Mesenchymal stem cell (in vitro differentiated cells and primary cell): Measurements from ENCODE around the gene ACMSD.

Experiments
- DNase-seq: peaks from one replicate; pipeline ENCODE4 v3.0.0-alpha.2; 2013
- H2AFZ ChIP-seq: one replicate; pipeline ENCODE4 v1.6.1; 2013; ENCODE audit warnings: low read depth, mild to moderate bottlenecking, control low read depth, inconsistent platforms, low read length, moderate library complexity
- H2AK5ac ChIP-seq: 2 replicates; pipeline ENCODE4 v1.6.1; 2013; ENCODE audit warnings: low read length, moderate library complexity, mild to moderate bottlenecking, inconsistent platforms; ENCODE audit not compliant: severe bottlenecking
- H2BK120ac ChIP-seq: one replicate; pipeline ENCODE4 v1.6.1; 2013; ENCODE audit warnings: low read depth, mild to moderate bottlenecking, inconsistent platforms, low read length, moderate library complexity
- H2BK12ac ChIP-seq, 2 experiments: one replicate each; pipeline ENCODE4 v1.6.1; 2013; ENCODE audit warnings: inconsistent platforms in 2 of 2, low read length in 2 of 2, mild to moderate bottlenecking in 2 of 2, moderate library complexity in 2 of 2, control low read depth in 1 of 2
- H2BK15ac ChIP-seq: one replicate; pipeline ENCODE4 v1.6.1; 2013; ENCODE audit warnings: mild to moderate bottlenecking, low read depth, inconsistent platforms; ENCODE audit not compliant: poor library complexity, severe bottlenecking
- H2BK5ac ChIP-seq: 2 replicates; pipeline ENCODE4 v1.6.1; 2013; ENCODE audit warnings: low read depth, mild to moderate bottlenecking, low read length, control low read depth, inconsistent platforms; ENCODE audit not compliant: poor library complexity, severe bottlenecking
- H3K14ac ChIP-seq, 2 experiments: one replicate each; pipeline ENCODE4 v1.6.1; 2013; ENCODE audit warnings: inconsistent platforms in 2 of 2, low read length in 2 of 2, control low read depth in 1 of 2, mild to moderate bottlenecking in 1 of 2, moderate library complexity in 1 of 2
- H3K18ac ChIP-seq, 2 experiments: one replicate each; pipeline ENCODE4 v1.6.1; 2013; ENCODE audit warnings: inconsistent platforms in 2 of 2, low read length in 2 of 2, control low read depth in 1 of 2, low read depth in 1 of 2, mild to moderate bottlenecking in 1 of 2
- H3K23ac ChIP-seq, 2 experiments: one replicate each; pipeline ENCODE4 v1.6.1; 2013; ENCODE audit warnings: inconsistent platforms in 2 of 2, low read length in 2 of 2, mild to moderate bottlenecking in 2 of 2, moderate library complexity in 2 of 2, control low read depth in 1 of 2
- H3K27ac ChIP-seq: 2 replicates; pipeline ENCODE4 v1.5.1; 2013; ENCODE audit warnings: mild to moderate bottlenecking, moderate library complexity, low read length, control low read depth, inconsistent platforms; ENCODE audit not compliant: poor library complexity, severe bottlenecking
- H3K27me3 ChIP-seq, 2 experiments: 2 replicates each; pipeline versions ENCODE4 v1.6.1 to v1.7.0; 2013; ENCODE audit warnings: low read length in 2 of 2, mild to moderate bottlenecking in 2 of 2, moderate library complexity in 2 of 2, control low read depth in 1 of 2, inconsistent platforms in 1 of 2; ENCODE audit not compliant: control insufficient read depth in 1 of 2, insufficient read depth in 1 of 2
- H3K36me3 ChIP-seq, 2 experiments: 2 replicates each; pipeline versions ENCODE4 v1.6.1 to v1.7.0; 2013; ENCODE audit warnings: low read length in 2 of 2, control low read depth in 1 of 2, inconsistent platforms in 1 of 2, low read depth in 1 of 2, mild to moderate bottlenecking in 1 of 2; ENCODE audit not compliant: insufficient read depth in 2 of 2, control insufficient read depth in 1 of 2
- H3K4ac ChIP-seq, 2 experiments: one replicate each; pipeline ENCODE4 v1.6.1; 2013; ENCODE audit warnings: inconsistent platforms in 2 of 2, low read length in 2 of 2, mild to moderate bottlenecking in 2 of 2, moderate library complexity in 2 of 2, control low read depth in 1 of 2, low read depth in 1 of 2
- H3K4me1 ChIP-seq: 2 replicates; pipeline ENCODE4 v1.6.1; 2013; ENCODE audit warnings: low read depth, low read length, control low read depth; ENCODE audit not compliant: control insufficient read depth, insufficient read depth
- H3K4me2 ChIP-seq: 2 replicates; pipeline ENCODE4 v1.6.1; 2013; ENCODE audit warnings: low read length, mild to moderate bottlenecking, inconsistent platforms; ENCODE audit not compliant: poor library complexity, severe bottlenecking
- H3K4me3 ChIP-seq, 2 experiments: 2 replicates each; pipeline versions ENCODE4 v1.5.1 to v1.7.0; 2013; ENCODE audit warnings: low read length in 2 of 2, mild to moderate bottlenecking in 2 of 2, control low read depth in 1 of 2, low read depth in 1 of 2; ENCODE audit not compliant: insufficient read depth in 1 of 2
- H3K79me1 ChIP-seq: replicated peaks from 2 replicates; pipeline ENCODE4 v1.6.1; 2013; ENCODE audit warnings: mild to moderate bottlenecking, control low read depth, low read length, inconsistent platforms; ENCODE audit not compliant: poor library complexity, severe bottlenecking
- H3K9ac ChIP-seq: 2 replicates; pipeline ENCODE4 v1.7.0; 2013; ENCODE audit warnings: mild to moderate bottlenecking, low read length, moderate library complexity
- H3K9me3 ChIP-seq: 2 replicates; pipeline ENCODE4 v1.7.0; 2013; ENCODE audit warnings: mild to moderate bottlenecking, low read length; ENCODE audit not compliant: control insufficient read depth
- H4K8ac ChIP-seq: one replicate; pipeline ENCODE4 v1.6.1; 2013; ENCODE audit warnings: inconsistent platforms, mild to moderate bottlenecking, low read length, moderate library complexity
- H4K91ac ChIP-seq: one replicate; pipeline ENCODE4 v1.6.1; 2013; ENCODE audit warnings: mild to moderate bottlenecking, low read length, inconsistent platforms
- WGBS: methylation state at CpG from one replicate; pipeline ENCODE4 v1.1.7; 2013; ENCODE audit warnings: mixed read lengths; 5-methylcytosine and 5-hydroxymethylcytosine counted together

The ACMSD gene

GRCh38 chr2:134926231-134926931 is 88.0 kb downstream of the ACMSD start:
- Histone ChIP-seq H3K4ac (no peak overlapping the region), H3K27me3 (no peaks in the 10 kb centered on the region), H2BK15ac (no peak overlapping the region), H4K8ac (no peak overlapping the region), H3K23ac (no peak overlapping the region), H3K36me3 (peaks cover 10 to 27% of the 10 kb centered on the region in 2 experiments), H3K9ac (no peak overlapping the region), H2AFZ (no peak overlapping the region), H2AK5ac (no peak overlapping the region), H3K4me1 (peaks cover 5% of the 10 kb centered on the region), H3K27ac (peak overlapping the region; percentile 53), H2BK12ac (no peak overlapping the region), H3K18ac (no peak overlapping the region), H2BK120ac (no peak overlapping the region), H2BK5ac (no peak overlapping the region), H3K9me3 (no peaks in the 10 kb centered on the region), H3K4me2 (no peak overlapping the region), H4K91ac (no peak overlapping the region), H3K14ac (no peak overlapping the region), H3K4me3 (no peak overlapping the region), H3K79me1 (no peaks in the 10 kb centered on the region)
- 86% methylated on average over 3 of the region's 3 CpGs for WGBS
- peak; percentile 79 for DNase-seq

GRCh38 chr2:134927195-134927594 is 88.8 kb downstream of the ACMSD start:
- Histone ChIP-seq H2AFZ (no peak overlapping the region), H2BK5ac (no peak overlapping the region), H3K23ac (no peak overlapping the region), H3K79me1 (no peaks in the 10 kb centered on the region), H2BK120ac (no peak overlapping the region), H2BK15ac (no peak overlapping the region), H3K14ac (no peak overlapping the region), H4K8ac (no peak overlapping the region), H3K27me3 (no peaks in the 10 kb centered on the region), H3K4ac (no peak overlapping the region), H3K27ac (no peak overlapping the region), H3K36me3 (peaks cover 10 to 27% of the 10 kb centered on the region in 2 experiments), H2AK5ac (no peak overlapping the region), H3K18ac (no peak overlapping the region), H3K9me3 (no peaks in the 10 kb centered on the region), H2BK12ac (no peak overlapping the region), H3K4me1 (peaks cover 8% of the 10 kb centered on the region), H3K4me3 (no peak overlapping the region), H4K91ac (no peak overlapping the region), H3K4me2 (no peak overlapping the region), H3K9ac (no peak overlapping the region)
- WGBS = no CpG with 5 or more reads among the region's 3 CpGs
- peak; percentile 49 for DNase-seq

GRCh38 chr2:134932864-134933526 is 94.6 kb downstream of the ACMSD start:
- WGBS = 98% methylated on average over 3 of the region's 3 CpGs
- no peak overlapping the region for H2AFZ ChIP-seq
- peaks cover 9 to 27% of the 10 kb centered on the region in 2 experiments for H3K36me3 ChIP-seq
- no peak overlapping the region for H2BK12ac ChIP-seq
- no peak overlapping the region for H2BK120ac ChIP-seq
- H3K4me2 ChIP-seq = peak overlapping the region; percentile 49
- no peaks in the 10 kb centered on the region for H3K79me1 ChIP-seq
- no peak for DNase-seq
- no peak overlapping the region for H2AK5ac ChIP-seq
- no peaks in the 10 kb centered on the region for H3K9me3 ChIP-seq
- no peak overlapping the region for H3K18ac ChIP-seq
- no peak overlapping the region for H3K14ac ChIP-seq
- H3K27me3 ChIP-seq = no peaks in the 10 kb centered on the region
- no peak overlapping the region for H2BK15ac ChIP-seq
- no peak overlapping the region for H3K9ac ChIP-seq
- no peak overlapping the region for H4K8ac ChIP-seq
- peak overlapping the region; percentile 80 for H3K27ac ChIP-seq
- no peak overlapping the region for H3K4me3 ChIP-seq
- H3K4me1 ChIP-seq = peaks cover 5% of the 10 kb centered on the region
- no peak overlapping the region for H4K91ac ChIP-seq
- no peak overlapping the region for H2BK5ac ChIP-seq
- no peak overlapping the region for H3K23ac ChIP-seq
- H3K4ac ChIP-seq = no peak overlapping the region

- no peak overlapping the region for H2AFZ ChIP-seq
- no peak overlapping the region for H3K4me2 ChIP-seq
- no peak overlapping the region for H3K27ac ChIP-seq
- H2AK5ac ChIP-seq = no peak overlapping the region
- H3K18ac ChIP-seq = no peak overlapping the region
- no peak overlapping the region for H3K4me3 ChIP-seq
- H3K9me3 ChIP-seq = no peaks in the 10 kb centered on the region
- no peaks in the 10 kb centered on the region for H3K27me3 ChIP-seq
- H3K23ac ChIP-seq = no peak overlapping the region
- no peak overlapping the region for H3K14ac ChIP-seq
- no peak overlapping the region for H2BK15ac ChIP-seq
- DNase-seq = no peak
- H2BK5ac ChIP-seq = no peak overlapping the region
- H3K4ac ChIP-seq = no peak overlapping the region
- no peak overlapping the region for H2BK12ac ChIP-seq
- H3K79me1 ChIP-seq = peaks cover 2% of the 10 kb centered on the region
- WGBS = no CpG with 5 or more reads among the region's 1 CpG
- no peak overlapping the region for H3K9ac ChIP-seq
- H4K8ac ChIP-seq = no peak overlapping the region
- H4K91ac ChIP-seq = no peak overlapping the region
- no peak overlapping the region for H2BK120ac ChIP-seq
- peaks cover 5 to 34% of the 10 kb centered on the region in 2 experiments for H3K36me3 ChIP-seq
- peaks cover 4% of the 10 kb centered on the region for H3K4me1 ChIP-seq
Observed at GRCh38 chr2:134933732-134934131, 95.3 kb downstream of the ACMSD start.
